ENCODE data around the gene ACER3. TPM values are rescaled to one million over a fixed set of nuclear protein-coding genes. Genes with fewer than 3 reads are reported as not detected.
A peak's percentile ranks its signal among the peaks of the same experiment; 100 is the strongest.

ACER3 gene
- total and polyA plus RNA-seq, 7 donors: 5.6 to 13.2 (median 9.4) TPM

DNA sequence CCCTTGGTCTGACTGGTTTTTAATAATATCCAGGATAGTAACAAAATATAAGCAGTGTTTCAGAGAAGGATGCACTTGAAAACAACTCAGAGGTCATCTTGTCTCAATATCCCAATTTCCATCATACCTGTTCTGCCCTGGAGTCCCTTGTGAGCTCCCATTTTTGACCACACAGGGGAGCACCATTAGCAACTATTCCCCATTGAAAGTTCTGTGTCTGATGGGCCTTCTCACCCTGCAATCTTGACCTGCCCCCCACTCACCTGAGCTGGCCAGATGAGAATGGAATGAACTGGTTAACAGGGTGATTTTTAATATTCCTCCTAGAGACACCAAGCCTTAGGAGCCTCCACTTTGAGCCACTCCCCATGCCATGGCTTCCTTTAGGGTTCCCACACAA lies 202.2 kb downstream of the ACER3 start:
- Histone ChIP-seq H3K27me3 (no peaks in the 10 kb centered on the region), H3K27ac (no peak overlapping the region)

DNA sequence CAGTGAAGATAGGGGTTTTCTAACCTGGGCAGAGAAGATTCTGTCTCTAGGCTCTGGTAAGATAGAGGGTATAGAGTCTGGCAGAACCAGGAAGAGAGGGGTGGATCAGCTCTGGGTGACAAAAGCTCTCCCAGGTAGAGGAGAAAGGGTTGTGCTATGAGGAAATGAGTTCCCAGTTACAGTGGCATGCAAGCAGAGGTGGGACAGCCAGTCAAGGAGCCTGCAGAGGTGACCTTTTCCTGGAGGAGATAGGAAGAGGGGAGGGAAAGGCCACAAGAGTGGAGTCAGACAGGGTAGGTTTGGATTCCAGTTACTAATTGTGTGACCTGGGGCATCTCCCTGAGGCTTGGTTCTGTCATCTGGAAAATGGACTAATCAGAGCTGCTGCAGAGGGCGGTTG lies 202.7 kb downstream of the ACER3 start:
- TF ChIP-seq EP300 (IDR thresholded peaks at IDR 0.05) (no peak), POLR2AphosphoS5 (IDR thresholded peaks at IDR 0.05) (no peak), POLR2A (IDR thresholded peaks at IDR 0.05) (no peak)
- TF ChIP-seq, protein P1, sequence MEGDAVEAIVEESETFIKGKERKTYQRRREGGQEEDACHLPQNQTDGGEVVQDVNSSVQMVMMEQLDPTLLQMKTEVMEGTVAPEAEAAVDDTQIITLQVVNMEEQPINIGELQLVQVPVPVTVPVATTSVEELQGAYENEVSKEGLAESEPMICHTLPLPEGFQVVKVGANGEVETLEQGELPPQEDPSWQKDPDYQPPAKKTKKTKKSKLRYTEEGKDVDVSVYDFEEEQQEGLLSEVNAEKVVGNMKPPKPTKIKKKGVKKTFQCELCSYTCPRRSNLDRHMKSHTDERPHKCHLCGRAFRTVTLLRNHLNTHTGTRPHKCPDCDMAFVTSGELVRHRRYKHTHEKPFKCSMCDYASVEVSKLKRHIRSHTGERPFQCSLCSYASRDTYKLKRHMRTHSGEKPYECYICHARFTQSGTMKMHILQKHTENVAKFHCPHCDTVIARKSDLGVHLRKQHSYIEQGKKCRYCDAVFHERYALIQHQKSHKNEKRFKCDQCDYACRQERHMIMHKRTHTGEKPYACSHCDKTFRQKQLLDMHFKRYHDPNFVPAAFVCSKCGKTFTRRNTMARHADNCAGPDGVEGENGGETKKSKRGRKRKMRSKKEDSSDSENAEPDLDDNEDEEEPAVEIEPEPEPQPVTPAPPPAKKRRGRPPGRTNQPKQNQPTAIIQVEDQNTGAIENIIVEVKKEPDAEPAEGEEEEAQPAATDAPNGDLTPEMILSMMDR (IDR thresholded peaks at IDR 0.05): no peak
- Histone ChIP-seq H3K27ac (no peak overlapping the region), H3K4me3 (no peak overlapping the region), H3K4me1 (peaks cover 0 to 23% (median 19%) of the 10 kb centered on the region in 4 donors), H3K9me3 (no peaks in the 10 kb centered on the region), H3K27me3 (no peaks in the 10 kb centered on the region), H3K36me3 (no peaks in the 10 kb centered on the region)
- 91 to 97% methylated on average over 1 of the region's 1 CpG for WGBS, 2 donors
- intact Hi-C loops (cut with DNase I): loop anchor here (10.0 kb wide), 2 partner anchors 411 to 619 kb away; partner anchors contain the start of genes EMSY and PAK1
- no peak for DNase-seq

More for the DNA sequence above, 202.2 kb downstream of the ACER3 start:
- DNase-seq: no peak
- intact Hi-C loops (cut with DNase I): loop anchor here (10.0 kb wide), 2 partner anchors 412 to 618 kb away; partner anchors contain the start of genes EMSY and PAK1
- H3K9me3 ChIP-seq: no peaks in the 10 kb centered on the region
- no peak overlapping the region for H3K4me3 ChIP-seq
- no peaks in the 10 kb centered on the region for H3K36me3 ChIP-seq
- no peak for TF ChIP-seq POLR2AphosphoS5 (IDR thresholded peaks at IDR 0.05)
- TF ChIP-seq EP300 (IDR thresholded peaks at IDR 0.05): no peak
- TF ChIP-seq POLR2A (IDR thresholded peaks at IDR 0.05): no peak
- TF ChIP-seq, protein P1 (IDR thresholded peaks at IDR 0.05): no peak
- peaks cover 0 to 18% (median 14%) of the 10 kb centered on the region in 4 donors for H3K4me1 ChIP-seq

DNA sequence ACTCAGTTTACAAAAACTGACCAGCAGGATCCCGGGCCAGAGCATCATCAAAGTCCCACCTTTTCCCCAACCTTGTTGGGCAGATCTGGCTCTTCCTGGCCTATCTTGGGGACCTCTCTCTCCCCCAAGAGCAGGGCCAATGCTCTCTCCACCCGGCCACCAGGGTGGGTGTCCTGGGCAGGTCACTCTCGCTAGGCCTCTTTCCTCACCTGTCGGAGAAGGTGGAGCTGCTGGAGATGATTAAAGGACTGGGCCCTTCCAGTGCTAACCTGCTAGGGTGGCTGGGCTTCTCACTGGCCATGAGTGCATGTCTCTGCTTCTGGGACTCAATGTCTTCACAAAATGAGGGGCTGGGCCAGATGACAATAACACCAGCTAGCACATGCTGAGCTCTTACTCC lies 203.1 kb downstream of the ACER3 start:
- Histone ChIP-seq H3K36me3 (no peaks in the 10 kb centered on the region), H3K27me3 (no peaks in the 10 kb centered on the region), H3K4me1 (peaks cover 0 to 25% (median 22%) of the 10 kb centered on the region in 4 donors), H3K4me3 (no peak overlapping the region), H3K9me3 (no peaks in the 10 kb centered on the region), H3K27ac (no peak overlapping the region)
- intact Hi-C loops (cut with DNase I): loop anchor here (10.0 kb wide), 2 partner anchors 411 to 619 kb away; partner anchors contain the start of genes EMSY and PAK1
- TF ChIP-seq EP300 (IDR thresholded peaks at IDR 0.05) (no peak), POLR2A (IDR thresholded peaks at IDR 0.05) (no peak), POLR2AphosphoS5 (IDR thresholded peaks at IDR 0.05) (no peak)
- TF ChIP-seq, protein P1 (IDR thresholded peaks at IDR 0.05): no peak
- 93% methylated on average over 4 of the region's 4 CpGs for WGBS, 2 donors
- DNase-seq: peak; percentile 33

DNA sequence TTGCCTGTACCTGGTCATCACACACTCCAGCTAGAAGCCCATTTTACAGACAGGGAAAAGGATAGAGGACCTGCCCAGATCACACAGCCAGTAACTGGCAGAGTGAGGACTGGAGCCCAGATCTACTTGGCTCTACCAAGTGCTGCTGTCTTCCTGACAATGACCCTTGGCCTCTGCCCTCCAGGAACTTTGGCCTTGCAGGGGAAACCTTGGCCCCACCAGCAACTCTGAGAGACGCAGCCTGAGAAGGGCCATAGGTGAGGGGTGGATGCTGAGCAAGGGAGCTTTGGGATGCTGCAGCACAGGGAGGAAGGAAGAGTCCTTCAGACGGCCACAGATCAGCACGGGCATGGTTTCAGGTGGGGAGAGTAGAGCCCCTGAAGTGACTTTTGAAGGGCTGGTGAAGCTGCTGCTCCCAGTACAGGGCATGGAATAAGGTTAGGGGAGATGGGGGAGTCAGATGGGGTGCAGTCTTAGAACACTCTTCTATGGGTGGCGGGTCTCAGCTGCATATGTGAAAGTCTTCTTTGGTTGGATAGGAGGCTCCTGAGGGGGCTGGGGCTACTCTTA lies 204.0 kb downstream of the ACER3 start:
- TF ChIP-seq, protein P1 (IDR thresholded peaks at IDR 0.05): no peak
- TF ChIP-seq EP300 (IDR thresholded peaks at IDR 0.05) (no peak), POLR2AphosphoS5 (IDR thresholded peaks at IDR 0.05) (no peak), POLR2A (IDR thresholded peaks at IDR 0.05) (no peak)
- Histone ChIP-seq H3K9me3 (no peaks in the 10 kb centered on the region), H3K27ac (no peak overlapping the region), H3K4me3 (no peak overlapping the region), H3K27me3 (no peaks in the 10 kb centered on the region), H3K36me3 (no peaks in the 10 kb centered on the region), H3K4me1 (peaks cover 0 to 29% (median 22%) of the 10 kb centered on the region in 4 donors)
- DNase-seq: peak; percentile 44
- intact Hi-C loops (cut with DNase I): loop anchor here (10.0 kb wide), 2 partner anchors 410 to 620 kb away; partner anchors contain the start of genes EMSY and PAK1
- WGBS, 2 donors: 91 to 92% methylated on average over 4 of the region's 4 CpGs

Measured in sigmoid colon (tissue), 7 donors.